ENCODE results near the gene NES. TPM values are rescaled to one million over a fixed set of nuclear protein-coding genes. Genes with fewer than 3 reads are reported as not detected.

The NES gene
- 0.02 and 0.37 TPM in 2 replicates for total RNA-seq (2014; rRNA removed; shearing (Covaris generic))

GRCh38 chr1:156676820-156677615, at the start of gene NES:
TSS of gene NES (minus strand) at chr1:156677407. CDS start at chr1:156677264, 143 bp downstream.
- no peak for DNase-seq (ENCODE audit: low read depth)

GRCh38 chr1:156726549-156727226, 49.5 kb upstream of the NES start:
- peak; percentile 79 for DNase-seq (ENCODE audit: low read depth)

- peak; percentile 90 for DNase-seq (ENCODE audit: low read depth)
These were observed 48.6 kb upstream of the NES start for GRCh38 chr1:156725683-156726280.

GRCh38 chr1:156721535-156721934, 44.3 kb upstream of the NES start:
- DNase-seq (ENCODE audit: low read depth), result no peak

- no peak for DNase-seq (ENCODE audit: low read depth)
These were observed 43.9 kb upstream of the NES start for GRCh38 chr1:156721131-156721530.

GRCh38 chr1:156717351-156717750, 40.1 kb upstream of the NES start:
- DNase-seq (ENCODE audit: low read depth), result peak; percentile 57

- no peak for DNase-seq (ENCODE audit: low read depth)
These were observed 37.6 kb upstream of the NES start for GRCh38 chr1:156714830-156715229.

GRCh38 chr1:156712626-156713025, 35.4 kb upstream of the NES start:
- peak; percentile 63 for DNase-seq (ENCODE audit: low read depth)

- DNase-seq (ENCODE audit: low read depth), result peak; percentile 42
These were observed 34.0 kb upstream of the NES start for GRCh38 chr1:156711011-156711817.

GRCh38 chr1:156709757-156710489, 32.7 kb upstream of the NES start:
- peak; percentile 85 for DNase-seq (ENCODE audit: low read depth)

GRCh38 chr1:156709031-156709430, 31.8 kb upstream of the NES start:
- no peak for DNase-seq (ENCODE audit: low read depth)

GRCh38 chr1:156708218-156708661, 31.0 kb upstream of the NES start:
- no peak for DNase-seq (ENCODE audit: low read depth)

GRCh38 chr1:156707417-156708217, 30.4 kb upstream of the NES start:
- no peak for DNase-seq (ENCODE audit: low read depth)

- DNase-seq (ENCODE audit: low read depth), result no peak
These were observed 29.6 kb upstream of the NES start for GRCh38 chr1:156706657-156707416.

- DNase-seq (ENCODE audit: low read depth), result peak; percentile 36
These were observed 28.9 kb upstream of the NES start for GRCh38 chr1:156705918-156706656.

- DNase-seq (ENCODE audit: low read depth), result no peak
These were observed 28.2 kb upstream of the NES start, which contains the start of gene CRABP2 for GRCh38 chr1:156705321-156705917. TSS of gene CRABP2 (minus strand) at chr1:156705583. CDS start at chr1:156705446, 137 bp downstream.

GRCh38 chr1:156704930-156705320, 27.7 kb upstream of the NES start:
- peak; percentile 86 for DNase-seq (ENCODE audit: low read depth)

GRCh38 chr1:156704166-156704711, 27.0 kb upstream of the NES start:
- no peak for DNase-seq (ENCODE audit: low read depth)

All from M059J (cell line).